B cell (primary cell): Measurements from ENCODE around the gene BRSK1. TPM values are rescaled to one million over a fixed set of nuclear protein-coding genes. Genes with fewer than 3 reads are reported as not detected.

Source experiments
- ATAC-seq: fragments of 200-7000 bp; cut with Tn5 transposase; one replicate; pipeline ENCODE4 v1.10.0; 2021; ENCODE audit warnings: low read depth, mild to moderate bottlenecking, moderate number of reproducible peaks, moderate library complexity
- CTCF ChIA-PET: fragments of 350-600 bp; sonication (Branson Sonifier 250); formaldehyde crosslinking; loops from one replicate; lab custom pipeline; 2021; ENCODE audit warnings: antibody characterized with exemption, inconsistent platforms; lab: Charles Lee
- POLR2A ChIA-PET: fragments of 350-600 bp; sonication (Branson Sonifier 250); formaldehyde crosslinking; loops from one replicate; lab custom pipeline; 2021; ENCODE audit warnings: antibody characterized with exemption; lab: Charles Lee
- DNase-seq: peaks from one replicate; pipeline ENCODE4 v3.0.0; 2013
- H2AFZ ChIP-seq: 2 replicates; pipeline ENCODE4 v1.6.1; 2012; ENCODE audit warnings: mild to moderate bottlenecking, low read depth, low read length; ENCODE audit not compliant: insufficient read depth, poor library complexity, severe bottlenecking
- H3K27ac ChIP-seq, 2 donors: 1 replicate in 1 of 2; 2 replicates in 1 of 2; pipeline ENCODE4 v1.5.1; 2012 to 2013; ENCODE audit warnings: low read length in 2 of 2, mild to moderate bottlenecking in 2 of 2, moderate library complexity in 1 of 2
- H3K27me3 ChIP-seq, 4 experiments: fragments of 200-600 bp in 1 of 4; sonication (generic) in 1 of 4; replicated peaks in 1 of 4; 1 replicate in 2 of 4; 2 replicates in 2 of 4; pipeline versions ENCODE4 v1.6.1 to v1.7.0; 2013 to 2016; ENCODE audit warnings: low read length in 3 of 4, mild to moderate bottlenecking in 2 of 4, mixed read lengths in 1 of 4, moderate library complexity in 1 of 4; ENCODE audit not compliant: insufficient read depth in 4 of 4, control insufficient read depth in 3 of 4; ENCODE audit errors: control extremely low read depth in 1 of 4
- H3K36me3 ChIP-seq, 2 experiments: replicated peaks in 1 of 2; 1 replicate in 1 of 2; 2 replicates in 1 of 2; pipeline versions ENCODE4 v1.6.1 to v1.7.1; 2013; ENCODE audit warnings: low read length in 1 of 2; ENCODE audit not compliant: insufficient read depth in 2 of 2, control insufficient read depth in 1 of 2; ENCODE audit errors: control extremely low read depth in 1 of 2, extremely low read depth in 1 of 2
- H3K4me1 ChIP-seq, 2 donors: fragments of 200-600 bp in 1 of 2; sonication (generic) in 1 of 2; 1 replicate in 1 of 2; 2 replicates in 1 of 2; pipeline versions ENCODE4 v1.5.1 to v1.6.1; 2013 to 2017; ENCODE audit warnings: low read length in 2 of 2; ENCODE audit not compliant: control insufficient read depth in 2 of 2, insufficient read depth in 2 of 2
- H3K4me2 ChIP-seq: replicated peaks from 2 replicates; pipeline ENCODE3; 2012; ENCODE audit warnings: mild to moderate bottlenecking, low read depth, low read length; ENCODE audit not compliant: poor library complexity, severe bottlenecking
- H3K4me3 ChIP-seq, 5 experiments: fragments of 200-600 bp in 1 of 5; sonication (generic) in 1 of 5; 1 replicate in 3 of 5; 2 replicates in 2 of 5; pipeline versions ENCODE4 v1.5.1 to v1.7.0; 2011 to 2016; ENCODE audit warnings: low read length in 4 of 5, mild to moderate bottlenecking in 4 of 5, low read depth in 2 of 5, control low read depth in 1 of 5, moderate library complexity in 1 of 5; ENCODE audit not compliant: insufficient read depth in 1 of 5; ENCODE audit errors: control extremely low read depth in 1 of 5, extremely low read depth in 1 of 5
- H3K79me2 ChIP-seq: fragments of 200-600 bp; sonication (generic); one replicate; pipeline ENCODE4 v1.6.0; 2016; ENCODE audit warnings: low read length; ENCODE audit not compliant: control insufficient read depth, insufficient read depth
- H3K9ac ChIP-seq: fragments of 200-600 bp; sonication (generic); 2 replicates; pipeline ENCODE4 v1.6.1; 2017; ENCODE audit warnings: mild to moderate bottlenecking, low read length, moderate library complexity
- H3K9me3 ChIP-seq, 3 donors: one replicate each; pipeline versions ENCODE4 v1.6.1 to v1.7.1; 2013; ENCODE audit warnings: low read length in 2 of 3; ENCODE audit not compliant: control insufficient read depth in 2 of 3, insufficient read depth in 1 of 3; ENCODE audit errors: control extremely low read depth in 1 of 3
- H4K20me1 ChIP-seq: 2 replicates; pipeline ENCODE4 v1.6.0; 2012; ENCODE audit warnings: mild to moderate bottlenecking, low read length; ENCODE audit not compliant: insufficient read depth, control insufficient read depth, poor library complexity, severe bottlenecking
- H3K27ac Mint-ChIP-seq: one replicate; pipeline ENCODE4 v1.8.0; 2021; ENCODE audit warnings: mixed read lengths
- H3K27me3 Mint-ChIP-seq: one replicate; pipeline ENCODE4 v1.8.0; 2021; ENCODE audit warnings: mixed read lengths
- H3K4me1 Mint-ChIP-seq: one replicate; pipeline ENCODE4 v1.8.0; 2021; ENCODE audit warnings: mixed read lengths
- H3K4me3 Mint-ChIP-seq: one replicate; pipeline ENCODE4 v1.8.0; 2021; ENCODE audit warnings: mixed read lengths
- H3K9me3 Mint-ChIP-seq: one replicate; pipeline ENCODE4 v1.8.0; 2022; ENCODE audit warnings: mixed read lengths; ENCODE audit not compliant: insufficient read depth
- CTCF ChIP-seq: fragments of 200-600 bp; IDR thresholded peaks from one replicate; pipeline ENCODE4 v1.8.0; 2022; ENCODE audit warnings: antibody characterized with exemption, mild to moderate bottlenecking
- EZH2 ChIP-seq: IDR thresholded peaks from 2 replicates; pipeline ENCODE4 v1.6.1; 2012; ENCODE audit warnings: borderline replicate concordance, low read depth, mild to moderate bottlenecking, moderate library complexity, low read length; ENCODE audit not compliant: insufficient read depth, poor library complexity, severe bottlenecking
- WGBS: methylation state at CpG from one replicate; pipeline ENCODE4 v1.1.5; 2013; ENCODE audit warnings: missing lambda C conversion rate; ENCODE audit not compliant: insufficient coverage; 5-methylcytosine and 5-hydroxymethylcytosine counted together
- intact Hi-C: fragments of 100-400 bp; cut with micrococcal nuclease; formaldehyde crosslinking; loops from one replicate; pipeline ENCODE4 v1.10.0; 2022
- polyA plus RNA-seq: library from polyadenylated mRNA; depleted of rRNA; stranded (reverse); fragments of >200 nt; gene quantifications from 2 replicates; pipeline ENCODE4 v1.2.3, GENCODE V29; 2012
- total RNA-seq, 2 donors: library from RNA; stranded (reverse); fragments of 120-200 nt in 1 of 2; gene quantifications; 1 replicate in 1 of 2; 2 replicates in 1 of 2; pipeline versions ENCODE4 v1.2.3 to v1.2.4, GENCODE V29; 2013 to 2022

The BRSK1 gene
- total and polyA plus RNA-seq, 2 donors (not counting 1 experiment from before 2014, with no cell fraction given): 0.94 to 1.4 TPM

- Histone ChIP-seq H2AFZ (no peak overlapping the region), H3K4me2 (peak overlapping the region; percentile 97), H3K27me3 (no peaks in the 10 kb centered on the region), H3K9me3 (no peaks in the 10 kb centered on the region), H3K79me2 (peaks cover 76% of the 10 kb centered on the region), H3K36me3 (no peaks in the 10 kb centered on the region), H3K4me1 (peaks cover 72 to 81% of the 10 kb centered on the region in 2 donors), H3K4me3 (peak overlapping the region; percentile 36 to 89 (median 61)), H4K20me1 (peaks cover 62% of the 10 kb centered on the region), H3K27ac (peak overlapping the region; percentile 87 to 94), H3K9ac (peak overlapping the region; percentile 88)
- intact Hi-C loops: loop anchor here (10.0 kb wide), 2 partner anchors 349 to 379 kb away; partner anchors contain the start of genes ZNF524 and ZNF865
- H3K4me1 Mint-ChIP-seq: peaks cover 76% of the 10 kb centered on the region
- no peaks in the 10 kb centered on the region for H3K27me3 Mint-ChIP-seq
- peak; percentile 67 for DNase-seq
- peak overlapping the region; percentile 99 for H3K27ac Mint-ChIP-seq
- no peak for ATAC-seq
- ChIA-PET POLR2A (interaction anchor here (1.9 to 5.2 kb wide), 2 partner anchors 25 to 83 kb away, joined by 8 to 44 read pairs; partner anchors contain the start of genes HSPBP1 and KMT5C), CTCF (interaction anchor here (0.9 to 5.9 kb wide), 5 partner anchors 24 to 376 kb away, joined by 3 to 56 read pairs (median 7); partner anchors contain the start of genes BRSK1 and HSPBP1)
- peak overlapping the region; percentile 96 for H3K4me3 Mint-ChIP-seq
- TF ChIP-seq EZH2 (no peak), CTCF (no peak)
- WGBS: 16% methylated on average over 16 of the region's 17 CpGs
- H3K9me3 Mint-ChIP-seq: no peaks in the 10 kb centered on the region
Measured at GRCh38 chr19:55255618-55256423, 28.0 kb upstream of the BRSK1 start.
